K562 (cell line): ENCODE data around the gene GCHFR. TPM values are rescaled to one million over a fixed set of nuclear protein-coding genes. Genes with fewer than 3 reads are reported as not detected.

ENCODE experiments used
- ATAC-seq: fragments of 200-7000 bp; cut with Tn5 transposase; 3 replicates; pipeline ENCODE4 v1.9.1; 2020; ENCODE audit warnings: moderate library complexity
- BruUV-seq: library from RNA; stranded (reverse); fragments of 400-500 nt; replicated peaks from 2 replicates; lab custom pipeline; 2021; lab: Mats Ljungman, UMichigan
- CTCF ChIA-PET: fragments of 300-600 bp; formaldehyde crosslinking; extraction: SDS; loops from one replicate; lab custom pipeline; 2021; ENCODE audit warnings: low intra/inter-chr PET ratio; lab: Yijun Ruan, JAX
- POLR2A ChIA-PET: fragments of 300-600, 350-650 bp; sonication (Branson Sonifier 250); formaldehyde crosslinking; extraction: SDS; loops from one replicate; lab custom pipeline; 2021; ENCODE audit warnings: antibody characterized with exemption, inconsistent platforms; lab: Yijun Ruan, JAX
- DNase-seq, 4 experiments: peaks; one replicate each; pipeline versions ENCODE4 v3.0.0 to v3.0.0-alpha.2; 2011 to 2018; ENCODE audit warnings: low spot score in 3 of 4, mixed read lengths in 3 of 4; ENCODE audit errors: extremely low read depth in 1 of 4
- FAIRE-seq: peaks from 2 replicates; lab custom pipeline; 2011; peaks lifted over from hg19 to GRCh38; lab: Jason Lieb, UNC
- H2AFZ ChIP-seq: 2 replicates; pipeline ENCODE4 v1.6.0; 2011; ENCODE audit warnings: low read depth, low read length, control low read depth, inconsistent platforms
- H3K27ac ChIP-seq: fragments of 200-600 bp; 3 replicates; pipeline ENCODE4 v1.8.0; 2011; ENCODE audit warnings: low read depth, mild to moderate bottlenecking, control low read depth, inconsistent platforms, low read length, moderate library complexity, mixed read lengths; ENCODE audit errors: extremely low read depth
- H3K27me3 ChIP-seq, 2 experiments: fragments of 300-600 bp in 1 of 2; 2 replicates in 1 of 2; 3 replicates in 1 of 2; pipeline versions ENCODE4 v1.6.0 to v1.8.0; 2011; ENCODE audit warnings: inconsistent platforms in 2 of 2, low read length in 2 of 2, mild to moderate bottlenecking in 1 of 2, mixed read lengths in 1 of 2, moderate library complexity in 1 of 2; ENCODE audit not compliant: control insufficient read depth in 2 of 2, insufficient read depth in 2 of 2
- H3K36me3 ChIP-seq: fragments of 300-600 bp; 3 replicates; pipeline ENCODE4 v1.8.0; 2011; ENCODE audit warnings: mild to moderate bottlenecking, low read length, inconsistent platforms; ENCODE audit not compliant: control insufficient read depth, insufficient read depth
- H3K4me1 ChIP-seq, 2 experiments: fragments of 200-600 bp in 1 of 2; replicated peaks in 1 of 2; 2 replicates in 1 of 2; 3 replicates in 1 of 2; pipeline versions ENCODE4 v1.5.1 to v1.8.0; 2011; ENCODE audit warnings: inconsistent platforms in 2 of 2, low read length in 2 of 2, mild to moderate bottlenecking in 1 of 2, mixed read lengths in 1 of 2, moderate library complexity in 1 of 2; ENCODE audit not compliant: control insufficient read depth in 2 of 2, insufficient read depth in 2 of 2
- H3K4me2 ChIP-seq: 2 replicates; pipeline ENCODE4 v1.6.1; 2011; ENCODE audit warnings: low read length, control low read depth, inconsistent platforms, mixed read lengths; ENCODE audit not compliant: insufficient read depth
- H3K4me3 ChIP-seq: fragments of 200-600 bp; sonication (generic), shearing (Covaris generic); 2 replicates; pipeline ENCODE4 v1.5.1; 2016; ENCODE audit warnings: control low read depth, inconsistent platforms
- H3K79me2 ChIP-seq: fragments of 200-600 bp; 3 replicates; pipeline ENCODE4 v1.8.0; 2011; ENCODE audit warnings: low read length, inconsistent platforms; ENCODE audit not compliant: control insufficient read depth, insufficient read depth
- H3K9ac ChIP-seq, 2 experiments: 2 replicates each; pipeline versions ENCODE4 v1.6.0 to v1.6.1; 2011; ENCODE audit warnings: low read depth in 2 of 2, low read length in 2 of 2, control low read depth in 1 of 2, inconsistent platforms in 1 of 2, mild to moderate bottlenecking in 1 of 2, mixed read lengths in 1 of 2; ENCODE audit not compliant: insufficient read depth in 1 of 2
- H3K9me1 ChIP-seq: one replicate; pipeline ENCODE4 v1.6.0; 2011; ENCODE audit warnings: inconsistent platforms, mild to moderate bottlenecking, low read length, moderate library complexity; ENCODE audit not compliant: control insufficient read depth, insufficient read depth
- H3K9me3 ChIP-seq: replicated peaks from 2 replicates; pipeline ENCODE4 v1.5.1; 2011; ENCODE audit warnings: low read depth, low read length, inconsistent platforms; ENCODE audit not compliant: control insufficient read depth, insufficient read depth
- H4K20me1 ChIP-seq: replicated peaks from 2 replicates; pipeline ENCODE4 v1.6.1; 2011; ENCODE audit warnings: low read length, inconsistent platforms, mixed read lengths; ENCODE audit not compliant: control insufficient read depth, insufficient read depth
- EHMT2 ChIP-seq: fragments of 450-650 bp; IDR thresholded peaks from 2 replicates; pipeline ENCODE4 v1.6.1; 2018; ENCODE audit warnings: antibody characterized with exemption
- ELF1 ChIP-seq: fragments of 200-800 bp; sonication (Bioruptor generic); IDR thresholded peaks from 2 replicates; pipeline ENCODE4 v1.6.1; 2016; ENCODE audit warnings: missing genetic modification characterization, missing compliant biosample characterization
- ESRRA ChIP-seq: fragments of 450-650 bp; IDR thresholded peaks from 2 replicates; pipeline ENCODE4 v1.6.1; 2014; ENCODE audit warnings: low read depth, mild to moderate bottlenecking, moderate library complexity, borderline replicate concordance
- KDM5B ChIP-seq: fragments of 200-600 bp; sonication (generic); IDR thresholded peaks from 2 replicates; pipeline ENCODE4 v1.6.1; 2012; ENCODE audit warnings: low read depth, mild to moderate bottlenecking, moderate library complexity, low read length, control low read depth, inconsistent platforms; ENCODE audit not compliant: insufficient replicate concordance
- KHSRP ChIP-seq: fragments of 450-650 bp; IDR thresholded peaks from 2 replicates; pipeline ENCODE4 v1.6.1; 2017
- MED1 ChIP-seq: sonication (generic); formaldehyde crosslinking; IDR thresholded peaks from 2 replicates; pipeline ENCODE4 v1.8.1; 2023; ENCODE audit warnings: missing genetic modification reagents, borderline replicate concordance
- MYNN ChIP-seq, 2 experiments: sonication (generic); formaldehyde crosslinking in 1 of 2; IDR thresholded peaks; 2 replicates each; pipeline versions ENCODE4 v1.5.0 to v1.6.1; 2016 to 2020; ENCODE audit warnings: antibody characterized with exemption in 1 of 2, missing genetic modification reagents in 1 of 2
- NR2F6 ChIP-seq: fragments of 450-650 bp; formaldehyde crosslinking; IDR thresholded peaks from 2 replicates; pipeline ENCODE4 v1.4.0; 2020; ENCODE audit warnings: mild to moderate bottlenecking
- PHB2 ChIP-seq: fragments of 450-650 bp; IDR thresholded peaks from 2 replicates; pipeline ENCODE4 v1.6.1; 2017; ENCODE audit warnings: low read depth
- SMAD4 ChIP-seq: fragments of 250-450 bp; sonication (Bioruptor Pico); conservative IDR thresholded peaks from 2 replicates; pipeline ENCODE4 v1.8.0; 2021; ENCODE audit warnings: inconsistent platforms, mild to moderate bottlenecking, moderate library complexity
- SNIP1 ChIP-seq: fragments of 450-650 bp; IDR thresholded peaks from 2 replicates; pipeline ENCODE4 v1.7.1; 2017; ENCODE audit warnings: low read depth, mild to moderate bottlenecking
- ZNF212 ChIP-seq: fragments of 450-650 bp; formaldehyde crosslinking; IDR thresholded peaks from 2 replicates; pipeline ENCODE4 v1.4.0; 2020; ENCODE audit warnings: mild to moderate bottlenecking
- ZNF239 ChIP-seq: fragments of 250-450 bp; sonication (Bioruptor Pico); IDR thresholded peaks from 2 replicates; pipeline ENCODE4 v1.4.0; 2020; ENCODE audit warnings: mild to moderate bottlenecking
- ZNF507 ChIP-seq: conservative IDR thresholded peaks from 2 replicates; pipeline ENCODE4 v1.6.1; 2017; ENCODE audit warnings: missing genetic modification characterization, missing compliant biosample characterization
- ZNF57 ChIP-seq: fragments of 450-650 bp; formaldehyde crosslinking; IDR thresholded peaks from 2 replicates; pipeline ENCODE4 v1.4.0; 2020; ENCODE audit warnings: mild to moderate bottlenecking, moderate library complexity
- ZNF785 ChIP-seq: fragments of 250-450 bp; sonication (Bioruptor Pico); IDR thresholded peaks from 2 replicates; pipeline ENCODE4 v1.4.0; 2020; ENCODE audit warnings: mild to moderate bottlenecking
- WGBS: fragments of 100-300 bp; shearing (Covaris generic); methylation state at CpG from one replicate; pipeline ENCODE4 v1.1.6; 2016; ENCODE audit warnings: low coverage, mixed read lengths; ENCODE audit not compliant: insufficient coverage; ENCODE audit errors: missing lambda C conversion rate; 5-methylcytosine and 5-hydroxymethylcytosine counted together
- in situ Hi-C: fragments of 300-500 bp; cut with MboI; formaldehyde crosslinking; loops from 4 replicates; pipeline ENCODE4 v1.15.0; 2018; ENCODE audit warnings: inconsistent platforms, mixed read lengths
- intact Hi-C: fragments of 100-400 bp; cut with micrococcal nuclease; formaldehyde crosslinking; loops from 2 replicates; pipeline ENCODE4 v1.14.2; 2022
- polyA plus RNA-seq, 8 experiments: library from polyadenylated mRNA; depleted of rRNA in 4 of 8; stranded (reverse) in 5 of 8; unstranded in 3 of 8; fragments of >200 nt; fragmentation: Nextera tagmentation in 2 of 8; fragmentation: Illumina TruSeq in 1 of 8; extraction: Ambion mirVana in 2 of 8; extraction: Trizol in 1 of 8; gene quantifications; 2 replicates each; pipeline versions ENCODE4 v1.2.1 to v1.2.3, GENCODE V29; 2011 to 2014; ENCODE audit warnings: inconsistent platforms in 1 of 8, missing spikeins in 1 of 8
- total RNA-seq, 7 experiments: library from RNA; depleted of rRNA in 6 of 7; stranded (reverse); fragments of >200 nt in 6 of 7; fragmentation: Illumina TruSeq in 2 of 7; extraction: Trizol in 2 of 7; gene quantifications; 2 replicates each; pipeline versions ENCODE4 v1.2.1 to v1.2.3, GENCODE V29; 2011 to 2021; ENCODE audit warnings: low replicate concordance in 1 of 7

GCHFR gene
- total and polyA plus RNA-seq, 9 of the 15 experiments (the other 6 are each of a cell fraction or from before 2014, with no cell fraction given): 8.7 to 83.5 (median 20.8) TPM

GRCh38 chr15:40787344-40787841 is 23.5 kb downstream of the GCHFR start:
- Histone ChIP-seq H3K27ac (no peak overlapping the region), H3K9ac (no peak overlapping the region; a peak in 1 of 4 replicates), H3K9me1 (no peaks in the 10 kb centered on the region), H3K36me3 (peaks cover 10% of the 10 kb centered on the region; the same call in 1 of the 3 replicates), H3K4me2 (no peak overlapping the region), H3K4me1 (peaks cover 7 to 11% of the 10 kb centered on the region in 2 experiments; a peak in 4 of 5 replicates), H4K20me1 (no peaks in the 10 kb centered on the region), H3K27me3 (no peaks in the 10 kb centered on the region), H2AFZ (no peak overlapping the region), H3K9me3 (no peaks in the 10 kb centered on the region), H3K79me2 (peaks cover 4% of the 10 kb centered on the region; the same call in 1 of the 3 replicates), H3K4me3 (no peak overlapping the region)
- TF ChIP-seq ZNF239 (CRISPR knock-in tag) (no peak), PHB2 (no peak), MED1 (CRISPR knock-in tag) (no peak), SNIP1 (no peak), MYNN (IDR thresholded peaks at IDR 0.05) (no peak), MYNN (CRISPR knock-in tag; IDR thresholded peaks at IDR 0.05) (no peak), ZNF212 (CRISPR knock-in tag) (no peak), ZNF507 (tag) (no peak), KHSRP (no peak), ZNF57 (no peak), KDM5B (no peak), ESRRA (no peak), NR2F6 (no peak), ELF1 (tag) (no peak), ZNF785 (CRISPR knock-in tag) (no peak), EHMT2 (no peak), SMAD4 (CRISPR knock-in tag) (no peak)
- CTCF ChIA-PET: interaction anchor here (5.1 kb wide), 1 partner anchor 106 kb away, joined by 66 read pairs; the partner anchor contains the start of gene VPS18
- 55% methylated on average over 4 of the region's 4 CpGs for WGBS
- no TSS peak for BruUV-seq
- intact Hi-C loops: loop anchor here (5.0 to 10.0 kb wide), 2 partner anchors 70 to 273 kb away; no protein-coding TSS in a partner anchor
- in situ Hi-C loops: no loop called here
- POLR2A ChIA-PET: interaction anchor here (0.6 to 2.4 kb wide), 5 partner anchors 9 to 105 kb away, joined by 3 to 11 read pairs (median 3); partner anchors contain the start of genes DNAJC17 and ZFYVE19
- FAIRE-seq (no peak), ATAC-seq (no peak), DNase-seq (no peak)
